Activated naive CD8-positive, alpha-beta T cell treated with anti-CD3 and anti-CD28 coated beads, Interleukin-2, amount 50 U/mL, for 16 hours (primary cell): ENCODE measurements around the gene GIT2.
"Not testable (repeated sequence)": the region's sequence is repeated elsewhere in the genome, so short reads cannot be mapped to it uniquely, and the experiment has no call there.

Source experiments
- DNase-seq: peaks from one replicate; pipeline ENCODE4 v3.0.0-alpha.2; 2020; ENCODE audit warnings: low read depth, low spot score

The GIT2 gene

GRCh38 chr12:109946505-109946904, 49.7 kb downstream of the GIT2 start:
- no peak for DNase-seq

DNA sequence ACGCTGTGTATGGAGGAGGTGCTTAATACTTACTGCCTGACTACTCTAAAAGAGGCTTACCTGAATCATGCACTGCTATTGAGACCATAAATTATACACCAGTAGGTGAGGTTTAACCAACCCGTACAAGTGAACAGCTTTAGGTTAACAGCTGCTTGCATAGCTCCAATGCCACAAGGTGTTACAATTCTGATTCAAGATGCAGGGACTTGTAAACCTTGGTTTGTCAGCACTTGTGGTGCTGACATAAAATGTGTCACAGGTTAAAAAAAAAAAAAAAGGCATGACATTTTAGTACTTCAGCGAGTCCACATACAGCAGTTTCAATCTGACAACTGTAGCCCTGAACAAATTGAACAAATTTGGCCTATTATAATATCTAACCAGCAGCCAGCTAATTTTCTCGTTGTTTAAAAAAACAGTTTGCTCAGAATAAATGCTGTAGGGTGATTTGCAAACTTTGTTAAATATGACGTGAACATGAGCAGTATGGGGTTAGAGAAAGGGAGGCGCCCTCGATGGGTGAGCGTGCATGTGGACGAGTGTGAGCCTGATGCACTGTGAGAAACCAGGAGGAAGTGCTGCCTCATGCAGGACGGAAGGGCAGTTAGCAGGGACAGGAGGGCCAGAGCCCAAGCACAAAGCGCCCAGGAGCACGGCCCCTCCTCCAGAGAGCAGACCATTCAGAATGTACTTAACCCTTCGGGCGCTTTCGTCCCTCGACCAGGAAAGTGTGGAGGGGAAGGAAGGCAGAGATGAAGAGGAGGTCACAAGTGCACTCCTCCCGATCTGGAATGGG, 51.4 kb downstream of the GIT2 start:
- no peak for DNase-seq

DNA sequence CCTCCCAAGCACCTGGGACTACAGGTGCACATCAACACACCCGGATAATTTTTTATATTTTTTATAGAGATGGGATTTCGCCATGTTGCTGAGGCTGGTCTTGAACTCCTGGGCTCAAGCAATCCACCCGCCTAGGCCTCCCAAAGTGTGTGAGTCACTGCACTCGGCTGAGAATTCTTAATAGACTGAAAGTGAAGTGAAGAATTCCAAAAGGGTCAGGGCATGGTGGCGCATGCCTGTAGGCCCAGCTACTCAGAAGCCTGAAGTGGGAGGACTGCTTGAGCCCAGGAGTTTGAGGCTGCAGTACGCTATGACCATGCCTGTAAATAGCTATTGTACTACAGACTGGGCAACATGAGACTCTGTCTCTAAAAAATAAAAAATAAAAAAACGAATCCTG, 52.4 kb downstream of the GIT2 start:
- DNase-seq, result no peak

DNA sequence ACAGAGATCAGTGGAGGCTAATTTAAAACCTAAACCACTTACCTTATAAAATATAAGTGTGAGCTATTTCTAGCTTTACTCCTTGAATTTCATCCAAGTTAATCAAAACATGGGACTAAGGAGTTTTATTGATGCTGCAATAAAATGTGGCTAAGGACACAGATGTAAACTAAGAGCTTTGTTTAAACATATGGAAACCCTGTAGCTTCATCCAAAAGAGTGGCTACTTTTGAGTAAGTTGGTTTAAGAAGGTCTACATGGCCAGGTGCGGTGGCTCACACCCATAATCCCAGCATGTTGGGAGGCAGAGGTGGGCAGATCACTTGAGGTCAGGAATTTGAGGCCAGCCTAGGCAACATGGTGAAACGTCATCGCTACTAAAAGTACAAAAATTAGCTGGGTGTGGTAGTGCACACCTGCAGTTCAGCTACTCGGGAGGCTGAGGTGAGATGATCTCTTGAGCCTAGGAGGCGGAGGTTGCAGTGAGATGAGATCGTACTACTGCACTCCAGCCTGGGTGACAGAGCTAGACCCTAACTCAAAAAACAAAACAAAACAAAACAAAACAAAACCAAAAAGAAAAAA, 55.7 kb downstream of the GIT2 start:
- no peak for DNase-seq

DNA sequence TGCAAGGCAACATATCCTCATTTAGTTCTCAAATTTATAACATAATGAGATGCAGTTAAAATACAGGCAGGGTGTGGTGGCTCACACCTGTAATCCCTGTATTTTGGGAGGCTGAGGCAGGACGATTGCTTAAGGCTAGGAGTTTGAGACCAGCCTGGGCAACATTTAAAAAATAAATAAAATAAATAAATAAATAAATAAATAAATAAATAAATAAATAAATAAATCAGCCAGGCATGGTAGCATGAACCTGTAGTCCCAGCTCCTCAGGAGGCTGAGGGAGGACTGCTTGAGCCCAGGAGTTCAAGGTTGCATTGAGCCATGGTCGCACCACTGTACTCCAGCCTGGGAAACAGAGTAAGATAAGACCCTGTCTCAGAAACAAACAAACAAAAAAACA, 56.7 kb downstream of the GIT2 start:
- DNase-seq, result no peak

DNA sequence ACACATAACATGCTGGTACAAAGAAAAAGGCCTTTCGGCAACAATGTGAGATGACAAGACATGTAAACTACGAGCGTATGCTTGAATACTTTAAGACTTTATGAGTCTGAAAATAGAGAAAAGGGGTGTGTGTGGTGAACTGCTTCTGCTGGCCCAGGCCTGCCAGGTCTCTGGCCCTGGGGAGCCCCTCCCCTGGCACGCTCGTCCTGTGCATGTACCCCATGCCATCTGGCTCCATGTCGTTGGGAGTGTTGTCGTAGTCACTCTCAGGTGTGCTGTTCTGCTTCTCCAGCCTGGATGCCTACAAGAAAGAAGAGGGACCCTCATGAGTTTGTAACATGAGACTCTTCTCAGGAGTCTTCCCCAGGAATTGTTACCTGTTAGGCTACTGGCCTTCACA, 57.2 kb downstream of the GIT2 start:
- no peak for DNase-seq

DNA sequence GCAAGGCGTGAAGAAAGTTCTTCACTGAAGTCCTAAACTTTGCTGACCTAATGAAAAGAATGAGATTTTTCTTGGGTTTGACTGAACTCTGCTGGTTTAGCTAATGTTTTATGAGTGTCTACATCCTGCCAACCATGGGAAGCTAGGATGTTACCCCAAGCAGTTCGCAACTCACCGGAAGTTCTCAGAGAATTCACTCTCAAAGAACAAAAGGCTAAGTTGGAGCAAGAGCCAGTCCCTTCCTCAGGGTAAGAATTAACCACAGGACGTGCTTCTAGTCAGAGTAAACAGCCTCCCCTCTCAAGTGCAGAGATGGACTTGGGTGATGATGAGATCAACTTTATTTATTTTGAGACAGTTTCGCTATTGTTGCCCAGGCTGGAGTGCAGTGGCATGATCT, 58.8 kb downstream of the GIT2 start:
- DNase-seq, result no peak

GRCh38 chr12:109934026-109934425, 62.1 kb downstream of the GIT2 start:
- no peak for DNase-seq

DNA sequence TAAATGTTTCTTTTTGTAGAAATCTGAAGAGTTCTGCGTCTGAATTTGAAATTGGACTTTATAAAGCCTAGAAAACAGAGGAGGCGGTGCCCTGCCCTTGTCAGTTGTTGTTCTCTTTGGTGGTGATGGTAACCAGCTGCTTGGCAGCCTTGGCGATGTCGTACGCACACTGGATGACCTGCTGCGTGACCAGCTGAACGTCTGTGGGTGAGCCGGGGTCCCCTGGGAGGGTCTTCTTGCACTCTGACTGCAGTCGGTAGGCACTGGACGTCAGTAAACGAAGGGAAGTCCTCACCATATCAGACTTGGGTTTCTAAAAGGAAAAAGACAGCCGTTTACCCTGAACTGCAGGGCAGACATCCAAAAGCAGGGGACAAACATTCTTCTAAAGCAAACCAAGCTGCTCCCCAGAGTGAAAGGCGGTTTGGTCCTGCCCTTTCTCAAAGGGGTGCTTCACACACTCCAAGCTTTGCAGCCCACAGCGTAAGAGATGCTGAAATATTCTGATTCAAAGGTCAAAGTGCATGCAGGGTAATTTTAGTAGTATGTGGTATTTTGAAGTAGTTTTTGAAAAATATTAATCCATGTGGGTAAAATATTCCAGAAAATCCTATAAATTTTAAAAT, 63.2 kb downstream of the GIT2 start:
- DNase-seq, result no peak

- no peak for DNase-seq
Measured at GRCh38 chr12:109931143-109931542, 65.0 kb downstream of the GIT2 start.

- DNase-seq, result no peak
Measured at GRCh38 chr12:109930028-109930800, 66.0 kb downstream of the GIT2 start.

DNA sequence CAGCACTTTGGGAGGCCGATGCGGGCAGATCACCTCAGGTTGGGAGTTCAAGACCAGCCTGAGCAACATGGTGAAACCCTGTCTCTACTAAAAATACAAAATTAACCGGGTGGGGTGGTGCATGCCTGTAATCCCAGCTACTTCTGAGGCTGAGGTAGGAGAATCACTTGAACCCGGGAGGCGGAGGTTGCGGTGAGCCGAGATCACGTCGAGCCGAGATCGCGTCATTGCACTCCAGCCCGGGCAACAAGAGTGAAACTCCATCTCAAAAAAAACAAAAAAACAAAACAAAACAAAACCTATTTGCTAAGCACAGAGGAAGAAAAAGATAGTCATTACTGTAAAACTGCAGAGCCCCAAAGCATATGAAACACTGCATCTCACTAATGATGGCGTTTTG, 66.8 kb downstream of the GIT2 start:
- not testable (repeated sequence) for DNase-seq

DNA sequence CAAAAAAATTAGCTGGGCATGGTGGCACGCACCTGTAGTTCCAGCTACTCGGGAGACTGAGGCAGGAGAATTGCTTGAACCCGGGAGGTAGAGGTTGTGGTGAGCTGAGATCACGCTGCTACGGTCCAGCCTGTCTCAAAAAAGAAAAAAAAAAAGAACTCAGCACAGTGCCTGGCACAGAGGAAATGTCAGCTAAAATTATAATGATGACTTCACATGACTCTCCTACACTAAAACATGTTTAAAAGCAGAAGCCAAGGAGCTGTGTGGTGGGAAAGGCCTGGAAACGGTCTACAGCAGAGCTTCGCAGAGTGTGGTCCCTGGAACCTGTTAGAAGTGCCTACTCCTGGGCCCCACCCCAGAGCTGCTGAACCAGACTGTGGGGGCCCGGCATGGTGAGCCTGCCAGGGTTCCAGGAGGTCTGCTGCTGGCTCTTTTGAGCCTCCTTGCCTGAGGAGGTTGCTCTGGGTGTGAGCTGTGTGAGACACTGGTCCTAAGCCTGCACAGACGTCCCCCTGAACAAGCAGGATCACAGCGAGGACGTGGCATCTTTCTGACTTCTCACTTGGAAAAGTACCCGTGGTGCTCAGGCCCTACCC, 68.0 kb downstream of the GIT2 start:
- no peak for DNase-seq

- DNase-seq, result no peak
Measured at GRCh38 chr12:109927622-109928021, 68.5 kb downstream of the GIT2 start.

- DNase-seq, result no peak
Measured at GRCh38 chr12:109926488-109927210, 69.5 kb downstream of the GIT2 start.

DNA sequence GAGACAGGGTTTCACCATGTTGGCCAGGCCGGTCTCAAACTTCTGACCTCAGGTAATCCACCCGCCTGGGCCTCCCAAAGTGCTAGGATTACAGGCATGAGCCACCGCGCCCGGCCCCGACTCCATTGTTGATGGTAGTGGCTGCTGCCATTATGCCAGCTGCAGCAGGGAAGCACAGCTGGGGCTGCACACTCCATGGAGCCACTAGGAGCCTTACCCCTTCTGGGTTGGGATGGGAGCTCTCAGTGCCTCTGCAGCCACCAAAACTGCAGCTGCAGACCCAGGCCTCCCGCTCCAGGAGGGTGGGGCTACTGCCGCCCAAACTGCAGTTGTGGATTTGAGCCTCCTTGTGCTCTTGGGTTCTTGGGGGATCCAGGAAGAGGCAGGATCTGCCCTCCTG, 70.2 kb downstream of the GIT2 start:
- DNase-seq, result no peak

GRCh38 chr12:109925185-109925840, 70.9 kb downstream of the GIT2 start:
- no peak for DNase-seq

DNA sequence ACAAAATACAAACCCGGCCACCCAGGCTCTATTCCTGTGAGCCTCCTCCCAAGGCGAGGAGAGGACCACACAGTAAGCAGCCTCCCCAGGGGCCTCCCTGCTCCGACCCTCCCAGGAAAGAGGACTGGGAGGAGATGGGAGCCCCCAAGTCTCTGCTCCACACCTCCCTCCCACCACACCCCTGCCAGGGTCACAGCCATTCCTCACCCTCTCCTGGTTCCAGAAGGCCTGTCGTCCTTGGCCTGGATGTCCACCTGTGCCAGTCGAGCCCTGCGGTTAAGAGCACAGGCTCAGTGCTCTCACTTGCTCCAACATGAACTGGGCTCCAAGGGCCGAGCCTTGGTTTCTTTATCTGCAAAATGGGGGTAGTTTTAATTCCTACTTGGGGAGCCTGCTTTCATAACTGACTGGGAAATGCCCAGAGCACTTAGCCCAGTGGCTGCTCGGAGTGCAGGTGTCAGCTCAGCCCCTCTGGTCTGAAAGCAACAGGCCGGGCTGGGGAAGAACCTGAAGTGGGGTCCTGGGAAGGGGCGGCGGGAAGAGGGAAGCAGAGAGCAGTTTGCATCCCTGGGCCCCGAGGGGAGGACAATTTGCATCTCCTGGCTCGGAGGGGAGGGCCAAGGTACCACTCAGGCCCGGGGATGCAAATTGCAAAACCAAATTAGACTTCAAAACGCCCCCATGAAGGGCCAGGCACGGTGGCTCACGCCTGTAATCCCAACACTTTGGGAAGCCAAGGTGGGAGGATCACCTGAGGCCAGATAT, 72.5 kb downstream of the GIT2 start:
- no peak for DNase-seq

GRCh38 chr12:109923038-109923437, 73.1 kb downstream of the GIT2 start:
- DNase-seq, result no peak

- no peak for DNase-seq
Measured at GRCh38 chr12:109921982-109922381, 74.2 kb downstream of the GIT2 start.
